ENCODE results near the gene TMEM44.

DNA sequence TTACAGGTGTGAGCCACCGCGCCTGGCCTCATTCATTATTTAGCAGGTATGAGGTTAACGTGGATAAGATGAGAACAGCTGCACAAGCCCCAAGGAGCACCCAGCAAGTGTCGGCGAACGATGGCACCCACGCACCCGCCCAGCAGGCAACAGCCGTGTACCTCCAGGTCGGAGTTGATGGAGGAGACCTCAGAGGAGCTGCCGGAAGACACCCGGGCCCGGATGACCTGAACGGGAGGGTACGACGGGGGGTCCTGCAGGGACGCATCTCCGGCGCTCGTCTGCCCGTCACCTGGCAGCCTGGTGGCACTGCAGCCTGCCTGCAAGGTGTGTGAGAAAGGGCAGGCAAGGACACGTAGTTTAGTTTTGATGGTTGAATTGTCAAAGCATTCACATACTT is 29.1 kb downstream of the TMEM44 start:
- TF ChIP-seq, protein P1, sequence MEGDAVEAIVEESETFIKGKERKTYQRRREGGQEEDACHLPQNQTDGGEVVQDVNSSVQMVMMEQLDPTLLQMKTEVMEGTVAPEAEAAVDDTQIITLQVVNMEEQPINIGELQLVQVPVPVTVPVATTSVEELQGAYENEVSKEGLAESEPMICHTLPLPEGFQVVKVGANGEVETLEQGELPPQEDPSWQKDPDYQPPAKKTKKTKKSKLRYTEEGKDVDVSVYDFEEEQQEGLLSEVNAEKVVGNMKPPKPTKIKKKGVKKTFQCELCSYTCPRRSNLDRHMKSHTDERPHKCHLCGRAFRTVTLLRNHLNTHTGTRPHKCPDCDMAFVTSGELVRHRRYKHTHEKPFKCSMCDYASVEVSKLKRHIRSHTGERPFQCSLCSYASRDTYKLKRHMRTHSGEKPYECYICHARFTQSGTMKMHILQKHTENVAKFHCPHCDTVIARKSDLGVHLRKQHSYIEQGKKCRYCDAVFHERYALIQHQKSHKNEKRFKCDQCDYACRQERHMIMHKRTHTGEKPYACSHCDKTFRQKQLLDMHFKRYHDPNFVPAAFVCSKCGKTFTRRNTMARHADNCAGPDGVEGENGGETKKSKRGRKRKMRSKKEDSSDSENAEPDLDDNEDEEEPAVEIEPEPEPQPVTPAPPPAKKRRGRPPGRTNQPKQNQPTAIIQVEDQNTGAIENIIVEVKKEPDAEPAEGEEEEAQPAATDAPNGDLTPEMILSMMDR (conservative IDR thresholded peaks at IDR 0.05 in 1 of 2, IDR thresholded peaks at IDR 0.05 in 1 of 2; ENCODE audit: low read depth in 1 of 2, low read length in 2 of 2) = no peak
- TF ChIP-seq EZH2 (IDR thresholded peaks at IDR 0.05; ENCODE audit: low read length, missing control alignments) = no peak

All from fibroblast of lung (primary cell).